GM18498 (cell line): ENCODE data around the gene SDHAF3.
A peak's percentile ranks its signal among the peaks of the same experiment; 100 is the strongest.
"Not testable (repeated sequence)": the region's sequence is repeated elsewhere in the genome, so short reads cannot be mapped to it uniquely, and the experiment has no call there.

ENCODE experiments used
- ATAC-seq: cut with Tn5 transposase; IDR thresholded peaks from one replicate; pipeline ENCODE4 v1.9.1; 2021; ENCODE audit warnings: mild to moderate bottlenecking, moderate library complexity; ENCODE audit not compliant: unreplicated experiment

The SDHAF3 gene

GRCh38 chr7:97117372-97118188, at the start of gene SDHAF3:
SDHAF3 (plus strand) TSS chr7:97117698; CDS start chr7:97117724, 26 bp downstream.
- peak; percentile 95 for ATAC-seq

- not testable (repeated sequence) for ATAC-seq
Observed at GRCh38 chr7:97072025-97072424, 45.5 kb upstream of the SDHAF3 start.

- ATAC-seq: no peak
Observed at GRCh38 chr7:97075928-97076327, 41.6 kb upstream of the SDHAF3 start.

- ATAC-seq: peak; percentile 77
Observed at GRCh38 chr7:97078023-97078969, 39.2 kb upstream of the SDHAF3 start.

GRCh38 chr7:97079300-97079699, 38.2 kb upstream of the SDHAF3 start:
- no peak for ATAC-seq

GRCh38 chr7:97081521-97082300, 35.8 kb upstream of the SDHAF3 start:
- no peak for ATAC-seq

- ATAC-seq: no peak
Observed at GRCh38 chr7:97088364-97088763, 29.1 kb upstream of the SDHAF3 start.

- no peak for ATAC-seq
Observed at GRCh38 chr7:97089771-97090170, 27.7 kb upstream of the SDHAF3 start.

- ATAC-seq: no peak
Observed at GRCh38 chr7:97090761-97091353, 26.6 kb upstream of the SDHAF3 start.

GRCh38 chr7:97094284-97094930, 23.1 kb upstream of the SDHAF3 start:
- no peak for ATAC-seq

GRCh38 chr7:97096037-97096436, 21.5 kb upstream of the SDHAF3 start:
- ATAC-seq: no peak

- no peak for ATAC-seq
Observed at GRCh38 chr7:97096661-97097060, 20.8 kb upstream of the SDHAF3 start.

GRCh38 chr7:97104719-97105238, 12.7 kb upstream of the SDHAF3 start:
- peak; percentile 99 for ATAC-seq

GRCh38 chr7:97107192-97107800, 10.2 kb upstream of the SDHAF3 start:
- no peak for ATAC-seq

GRCh38 chr7:97116308-97116707, 1.2 kb upstream of the SDHAF3 start:
- no peak for ATAC-seq

- ATAC-seq: no peak
Observed at GRCh38 chr7:97117035-97117371, 495 bp upstream of the SDHAF3 start.

- ATAC-seq: no peak
Observed at GRCh38 chr7:97118306-97118917, 914 bp downstream of the SDHAF3 start.

- ATAC-seq: no peak
Observed at GRCh38 chr7:97119747-97120146, 2.2 kb downstream of the SDHAF3 start.
